Measurements from ENCODE around the gene FXN.
"Not testable (repeated sequence)": the region's sequence is repeated elsewhere in the genome, so short reads cannot be mapped to it uniquely, and the experiment has no call there.

Gene FXN

DNA sequence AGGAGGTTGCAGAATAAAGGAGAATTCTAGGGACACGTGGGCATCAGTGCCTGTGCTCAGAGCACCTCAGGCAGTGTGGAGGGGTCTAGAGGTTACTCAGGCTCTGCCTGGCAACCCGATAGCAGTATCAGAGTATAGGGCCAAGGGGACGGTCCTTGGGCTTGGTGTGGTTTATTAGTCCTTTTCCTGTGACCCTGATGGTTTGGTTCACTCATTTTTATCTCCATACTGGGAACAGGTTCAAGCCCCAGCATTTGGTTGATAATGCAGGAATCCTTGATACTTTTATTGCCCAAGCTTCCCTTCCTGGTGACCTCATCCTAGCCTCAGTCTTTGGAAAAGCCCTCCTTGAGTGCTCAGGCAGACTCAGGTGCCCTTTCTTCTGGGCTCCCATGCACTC is 35.5 kb downstream of the FXN start:
- DNase-seq: no peak

DNA sequence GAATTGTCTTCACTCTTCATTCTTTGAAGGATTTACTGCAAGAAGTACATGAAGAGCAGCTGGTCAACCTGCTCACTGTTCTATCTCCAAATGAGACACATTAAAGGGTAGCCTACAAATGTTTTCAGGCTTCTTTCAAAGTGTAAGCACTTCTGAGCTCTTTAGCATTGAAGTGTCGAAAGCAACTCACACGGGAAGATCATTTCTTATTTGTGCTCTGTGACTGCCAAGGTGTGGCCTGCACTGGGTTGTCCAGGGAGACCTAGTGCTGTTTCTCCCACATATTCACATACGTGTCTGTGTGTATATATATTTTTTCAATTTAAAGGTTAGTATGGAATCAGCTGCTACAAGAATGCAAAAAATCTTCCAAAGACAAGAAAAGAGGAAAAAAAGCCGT is 37.6 kb downstream of the FXN start:
- no peak for DNase-seq

DNA sequence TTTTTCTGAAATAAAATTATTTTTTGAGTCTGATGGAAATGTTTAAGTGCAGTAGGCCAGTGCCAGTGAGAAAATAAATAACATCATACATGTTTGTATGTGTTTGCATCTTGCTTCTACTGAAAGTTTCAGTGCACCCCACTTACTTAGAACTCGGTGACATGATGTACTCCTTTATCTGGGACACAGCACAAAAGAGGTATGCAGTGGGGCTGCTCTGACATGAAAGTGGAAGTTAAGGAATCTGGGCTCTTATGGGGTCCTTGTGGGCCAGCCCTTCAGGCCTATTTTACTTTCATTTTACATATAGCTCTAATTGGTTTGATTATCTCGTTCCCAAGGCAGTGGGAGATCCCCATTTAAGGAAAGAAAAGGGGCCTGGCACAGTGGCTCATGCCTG is 39.2 kb downstream of the FXN start:
- DNase-seq: no peak

DNA sequence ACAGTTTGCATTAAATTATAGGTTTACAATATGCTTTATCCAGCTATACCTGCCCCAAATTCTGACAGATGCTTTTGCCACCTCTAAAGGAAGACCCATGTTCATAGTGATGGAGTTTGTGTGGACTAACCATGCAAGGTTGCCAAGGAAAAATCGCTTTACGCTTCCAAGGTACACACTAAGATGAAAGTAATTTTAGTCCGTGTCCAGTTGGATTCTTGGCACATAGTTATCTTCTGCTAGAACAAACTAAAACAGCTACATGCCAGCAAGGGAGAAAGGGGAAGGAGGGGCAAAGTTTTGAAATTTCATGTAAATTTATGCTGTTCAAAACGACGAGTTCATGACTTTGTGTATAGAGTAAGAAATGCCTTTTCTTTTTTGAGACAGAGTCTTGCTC is 41.0 kb downstream of the FXN start:
- no peak for DNase-seq

DNA sequence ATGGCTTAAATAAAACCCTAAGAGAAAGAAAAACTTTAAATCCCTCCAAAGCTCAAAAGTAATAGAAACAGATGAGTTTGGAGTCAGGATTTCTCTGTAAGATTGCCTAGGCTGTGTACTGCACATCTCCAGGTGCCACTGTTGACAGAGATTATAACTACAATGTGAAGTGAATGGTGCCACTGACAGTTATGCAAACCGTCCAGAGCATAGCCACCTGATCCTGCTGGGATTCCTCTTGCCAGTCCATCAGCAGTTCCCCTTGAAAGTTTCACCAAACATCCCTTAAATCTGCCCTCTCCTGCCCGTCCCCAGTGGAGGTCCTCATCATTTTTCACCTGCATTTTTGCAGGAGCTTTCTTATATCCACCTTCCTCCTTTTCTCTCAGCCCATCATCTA is 42.5 kb downstream of the FXN start:
- no peak for DNase-seq

DNA sequence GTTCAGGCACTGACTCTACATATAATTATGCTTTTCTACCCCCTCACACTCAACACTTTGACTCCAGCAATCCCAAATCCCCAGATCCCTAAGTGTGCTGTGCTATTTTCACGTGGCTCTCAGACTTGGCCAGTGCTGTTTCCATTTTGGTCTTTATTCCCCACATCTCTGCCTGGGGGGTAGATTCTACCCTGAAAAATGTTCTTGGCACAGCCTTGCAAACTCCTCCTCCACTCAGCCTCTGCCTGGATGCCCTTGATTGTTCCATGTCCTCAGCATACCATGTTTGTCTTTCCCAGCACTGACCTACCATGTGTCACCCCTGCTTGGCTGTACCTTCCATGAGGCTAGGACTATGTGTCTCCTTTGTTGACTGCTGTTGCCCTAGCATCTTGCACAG is 43.0 kb downstream of the FXN start:
- no peak for DNase-seq

DNA sequence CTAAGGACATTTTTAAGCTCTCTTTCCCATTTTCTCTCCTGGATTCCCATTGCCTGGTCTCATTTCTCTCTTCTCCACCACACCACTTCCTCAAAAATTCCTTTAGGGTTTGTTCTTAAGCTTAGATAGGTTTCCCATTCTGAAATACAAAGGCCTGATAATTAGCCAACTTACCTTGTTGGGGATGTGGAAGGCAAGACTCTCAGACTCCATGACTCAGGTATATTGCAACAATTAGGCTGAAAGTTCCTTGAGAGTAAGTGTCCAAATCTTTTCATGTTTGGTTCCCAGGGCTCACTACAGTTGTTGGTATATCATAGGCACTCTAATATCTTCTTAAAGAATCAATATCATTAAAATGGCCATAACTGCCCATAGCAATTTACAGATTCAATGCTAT is 43.6 kb downstream of the FXN start:
- DNase-seq: no peak

DNA sequence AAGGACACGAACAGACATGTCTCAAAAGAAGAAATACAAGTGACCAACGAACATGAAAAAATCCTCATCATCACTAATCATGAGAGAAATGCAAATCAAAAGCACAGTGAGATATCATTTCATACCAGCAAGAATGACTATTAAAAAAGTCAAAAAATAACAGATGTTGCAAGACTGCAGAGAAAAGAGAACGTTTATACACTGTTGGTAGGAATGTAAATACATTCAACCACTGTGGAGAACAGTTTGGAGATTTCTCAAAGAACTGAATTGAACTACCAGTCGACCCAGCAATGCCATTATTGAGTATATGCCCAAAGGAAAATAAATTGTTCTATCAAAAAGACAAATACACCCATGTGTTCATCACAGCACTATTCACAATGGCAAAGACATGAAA is 45.7 kb downstream of the FXN start:
- no peak for DNase-seq

DNA sequence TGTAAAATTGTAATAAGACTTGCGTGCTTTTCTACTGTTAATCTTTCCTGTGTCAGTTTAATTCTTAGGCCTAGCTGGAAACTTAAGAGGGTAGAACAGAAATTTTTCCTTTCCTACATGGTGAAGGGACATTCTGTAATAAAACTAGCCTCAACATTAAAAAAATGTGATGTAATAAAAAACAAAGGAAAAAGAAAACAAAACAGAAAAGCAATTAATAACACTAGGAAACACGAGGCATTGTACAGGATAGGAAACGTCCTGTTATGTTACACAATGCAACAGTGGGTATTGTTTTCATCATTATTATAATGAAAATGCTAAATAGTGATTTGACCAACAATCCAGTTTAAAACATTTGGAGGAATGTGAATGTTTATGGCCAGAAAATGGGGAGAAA is 47.8 kb downstream of the FXN start:
- no peak for DNase-seq

DNA sequence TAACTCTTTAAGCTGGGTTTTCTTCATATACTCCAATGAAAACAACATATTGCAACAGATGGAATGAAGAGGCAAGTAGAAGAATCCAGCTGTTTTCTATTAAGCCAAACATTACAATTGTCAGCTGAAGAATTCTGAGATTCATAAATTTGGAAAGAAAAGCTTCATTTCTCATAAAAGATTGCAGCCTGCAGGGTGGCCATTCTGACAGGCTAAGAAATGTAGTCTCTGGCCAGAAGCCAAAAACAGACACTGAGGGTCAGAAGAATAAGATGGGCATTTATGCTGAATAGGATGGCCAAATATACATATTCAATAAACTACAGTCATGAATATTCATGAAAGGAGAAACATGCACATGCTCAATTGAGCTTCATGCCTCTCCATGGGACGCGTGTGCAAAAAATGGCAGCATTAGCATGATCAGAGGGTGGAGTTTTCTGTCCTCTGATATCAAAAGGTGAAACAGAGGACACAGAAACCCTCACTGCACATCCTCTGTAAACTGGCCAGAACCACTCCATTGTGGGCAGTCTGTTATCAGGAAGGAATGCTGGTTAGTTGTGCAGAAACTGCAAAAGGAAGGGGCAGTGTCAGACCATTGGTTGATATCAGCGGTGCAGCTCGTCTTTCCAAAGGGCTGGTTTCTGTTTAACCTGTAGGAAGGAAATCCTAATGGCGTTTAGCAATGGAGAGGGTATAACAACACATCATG is 50.2 kb downstream of the FXN start:
- no peak for DNase-seq

DNA sequence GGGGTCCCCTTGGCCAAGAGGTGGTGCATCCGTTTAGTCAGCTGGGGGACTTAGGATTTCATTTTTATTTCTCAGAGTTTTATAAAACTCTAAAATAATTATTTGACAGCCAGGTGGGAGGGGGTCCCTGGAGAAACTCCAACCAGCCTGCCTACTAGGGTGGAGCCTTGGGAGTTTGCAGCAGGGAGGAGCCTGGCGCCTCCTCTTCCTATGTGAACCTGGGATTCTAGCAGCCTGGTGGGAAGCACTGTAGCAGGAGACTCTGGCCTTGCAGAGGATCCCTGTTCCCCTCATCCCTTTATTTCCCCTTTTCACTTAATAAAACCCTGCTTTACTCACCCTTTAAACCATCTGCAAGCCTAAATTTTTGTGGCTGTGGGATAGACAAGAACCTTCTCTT is 50.8 kb downstream of the FXN start:
- DNase-seq: no peak

DNA sequence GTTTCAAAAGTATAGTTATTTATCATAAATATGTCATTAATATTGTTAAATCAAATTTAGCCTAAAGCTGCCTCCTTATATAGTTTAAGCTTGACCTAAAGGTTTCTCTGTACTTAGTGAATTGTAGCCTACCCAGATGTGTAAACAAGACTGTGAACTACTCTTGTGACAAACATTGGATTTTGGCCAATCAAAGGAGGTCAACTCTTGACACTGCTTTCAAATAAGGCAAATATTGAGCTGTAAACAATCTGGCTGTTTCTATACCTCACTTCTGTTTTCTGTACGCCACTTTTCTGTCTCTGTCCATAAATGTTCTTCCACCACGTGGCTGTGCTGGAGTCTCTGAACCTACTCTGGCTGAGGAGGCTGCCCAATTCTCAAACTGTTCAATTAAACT is 51.2 kb downstream of the FXN start:
- DNase-seq: no peak

DNA sequence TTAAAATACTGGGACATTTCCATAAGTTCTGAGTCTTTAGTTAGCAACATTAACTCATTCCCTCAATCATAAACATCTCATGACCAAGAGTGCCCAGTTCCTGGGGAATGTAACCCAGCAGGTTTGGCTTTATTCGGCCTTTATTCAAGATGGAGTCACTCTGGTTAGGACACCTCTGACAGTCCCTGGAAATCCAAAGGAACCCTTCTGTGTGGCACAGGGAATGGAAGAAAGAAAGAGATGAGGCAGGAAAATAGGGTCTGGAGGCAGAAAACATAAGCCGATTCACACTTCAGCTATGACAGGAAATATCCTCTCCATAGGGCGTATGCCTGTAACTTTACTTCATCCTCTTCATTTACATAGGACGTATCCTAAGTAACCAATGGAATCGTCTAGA is 53.5 kb downstream of the FXN start:
- no peak for DNase-seq

DNA sequence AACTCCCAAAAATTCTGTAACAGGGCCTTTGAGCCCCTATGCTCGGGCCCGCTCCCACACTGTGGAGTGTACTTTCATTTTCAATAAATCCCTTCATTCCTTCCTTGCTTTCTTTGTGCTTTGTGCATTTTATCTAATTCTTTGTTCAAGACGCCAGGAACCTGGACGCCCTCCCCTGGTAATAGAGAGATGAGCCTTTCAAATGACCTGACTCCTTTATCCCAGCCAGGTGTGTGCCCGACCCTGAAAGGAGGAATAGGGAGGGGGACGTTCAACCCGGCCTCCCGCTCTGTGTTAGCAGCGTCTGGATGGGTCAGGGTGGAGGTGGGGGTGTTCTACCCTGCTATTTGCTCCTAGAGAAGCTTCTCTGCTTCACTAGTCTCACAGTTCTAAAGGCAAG is 53.9 kb downstream of the FXN start:
- no peak for DNase-seq

DNA sequence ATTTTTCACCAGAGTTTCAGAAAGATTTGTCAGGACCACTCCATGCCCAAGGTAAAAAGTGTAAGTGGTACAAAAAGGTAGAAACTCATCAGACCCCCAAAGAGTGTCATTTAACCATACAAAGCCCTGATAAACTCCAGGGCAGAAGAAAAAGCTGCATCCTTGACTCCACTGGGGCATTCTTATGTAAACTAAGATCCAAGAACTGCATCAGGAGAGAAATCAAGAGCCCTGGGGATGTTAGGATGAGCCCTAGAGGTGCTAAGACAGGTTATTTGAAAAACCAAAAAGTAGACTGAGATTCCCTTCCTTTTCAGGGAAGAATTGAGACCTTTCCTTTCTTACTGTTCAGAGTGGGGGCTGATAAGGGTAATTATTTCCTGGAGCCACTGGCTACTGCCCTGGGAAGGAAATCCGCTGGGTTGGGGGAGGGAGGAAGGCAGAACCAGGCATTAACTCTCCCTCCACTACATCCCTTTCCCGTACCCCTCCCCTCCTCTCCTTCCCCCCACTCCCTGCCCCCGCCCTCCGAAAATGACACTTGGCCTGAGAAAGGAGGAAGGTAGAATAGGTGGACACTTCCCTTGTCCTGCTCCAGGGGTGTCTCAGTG is 54.7 kb downstream of the FXN start:
- DNase-seq: no peak

DNA sequence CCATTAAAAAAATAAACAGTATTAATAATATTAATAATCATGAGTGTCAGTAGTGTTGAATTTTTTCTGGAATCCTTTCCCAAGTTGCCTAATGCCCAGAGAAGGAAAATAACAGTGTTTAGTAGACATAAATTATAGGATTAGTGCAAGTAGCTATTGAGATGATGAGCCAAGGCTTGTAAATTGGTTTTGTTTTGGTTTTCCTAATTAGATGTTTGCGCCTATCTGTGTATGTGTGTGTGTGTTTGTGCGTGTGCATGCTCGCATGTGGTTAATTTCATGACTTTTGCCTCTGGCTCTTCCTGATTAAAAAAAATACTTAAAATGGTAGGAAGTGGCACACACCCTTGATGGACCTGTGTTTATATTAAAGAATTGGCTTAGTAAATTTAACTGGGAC is 55.4 kb downstream of the FXN start:
- no peak for DNase-seq

DNA sequence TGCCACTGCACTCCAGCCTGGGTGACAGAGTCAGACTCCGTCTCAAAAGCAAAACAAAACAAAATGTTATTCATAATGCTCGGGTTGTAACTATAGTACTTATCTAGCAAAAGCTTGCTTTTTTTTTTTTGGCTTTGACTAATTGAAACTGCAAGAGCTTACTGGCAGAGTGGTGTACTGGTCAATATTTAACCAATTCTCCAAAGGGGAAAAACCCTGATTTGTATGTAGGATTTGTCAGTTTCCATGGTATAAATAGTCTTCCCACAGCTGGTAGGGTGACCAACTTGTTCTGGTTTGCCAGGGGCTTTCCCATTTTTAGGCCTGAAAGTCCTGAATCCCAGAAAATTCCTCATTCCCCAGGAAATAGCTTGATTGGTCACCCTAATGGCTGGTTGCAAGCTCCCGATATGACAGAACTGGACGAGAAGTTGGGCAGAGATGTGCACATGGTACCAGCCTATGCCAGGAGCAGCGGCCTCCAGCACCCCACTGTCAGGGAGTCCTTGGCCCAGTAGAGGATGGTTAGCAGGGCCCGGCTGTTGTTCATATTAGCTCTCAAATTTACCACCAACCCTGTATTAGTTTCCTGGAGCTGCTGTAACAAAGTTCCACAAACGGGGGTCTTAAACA is 58.0 kb downstream of the FXN start:
- no peak for DNase-seq

DNA sequence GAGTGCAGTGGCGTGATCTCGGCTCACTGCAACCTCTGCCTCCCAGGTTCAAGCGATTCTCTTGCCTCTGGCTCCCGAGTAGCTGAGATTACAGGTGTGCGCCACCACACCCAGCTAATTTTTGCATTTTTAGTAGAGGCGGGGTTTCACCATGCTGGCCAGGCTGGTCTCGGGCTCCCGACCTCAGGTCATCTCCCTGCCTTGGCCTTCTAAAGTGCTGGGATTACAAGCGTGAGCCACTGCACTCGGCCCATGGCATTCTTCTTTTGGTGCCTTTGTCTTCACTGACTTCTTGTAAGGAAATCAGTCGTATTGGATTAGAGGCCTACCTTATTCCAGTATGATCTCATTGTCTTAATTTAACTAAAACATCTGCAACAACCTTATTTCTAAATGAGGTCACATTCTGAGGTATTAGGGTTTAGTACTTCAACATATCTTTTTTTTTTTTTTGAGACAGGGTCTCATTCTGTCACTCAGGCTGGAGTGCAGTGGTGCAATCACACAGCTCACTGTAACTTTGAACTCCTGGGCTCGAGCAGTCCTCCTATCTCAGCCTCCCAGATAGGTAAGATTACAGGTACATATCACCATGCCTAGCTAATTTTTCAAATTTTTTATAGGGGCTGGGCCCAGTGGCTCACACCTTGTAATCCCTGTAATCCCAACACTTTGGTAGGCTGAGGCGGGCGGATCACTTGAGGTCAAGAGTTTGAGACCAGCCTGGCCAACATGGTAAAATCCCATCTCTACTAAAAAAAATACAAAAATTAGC is 59.0 kb downstream of the FXN start:
- DNase-seq: not testable (repeated sequence)

DNA sequence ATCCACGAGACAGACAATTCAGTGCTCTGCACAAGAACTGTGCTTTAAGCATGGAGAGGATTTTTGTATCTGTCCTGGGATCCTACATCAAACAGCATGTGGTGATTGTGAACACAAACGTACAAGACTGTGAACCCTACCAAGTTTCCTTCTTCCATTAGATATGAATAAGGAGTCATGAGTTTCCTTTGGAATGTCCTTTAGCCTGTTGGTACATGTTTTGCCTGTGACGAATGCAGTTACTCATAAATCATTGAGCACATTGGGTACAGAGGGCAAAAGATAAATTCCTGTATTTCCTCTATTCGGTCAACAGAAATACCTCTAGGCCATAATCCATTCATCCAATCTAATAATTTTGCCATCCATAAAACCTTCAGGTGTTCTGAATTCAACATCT is 61.5 kb downstream of the FXN start:
- no peak for DNase-seq

DNA sequence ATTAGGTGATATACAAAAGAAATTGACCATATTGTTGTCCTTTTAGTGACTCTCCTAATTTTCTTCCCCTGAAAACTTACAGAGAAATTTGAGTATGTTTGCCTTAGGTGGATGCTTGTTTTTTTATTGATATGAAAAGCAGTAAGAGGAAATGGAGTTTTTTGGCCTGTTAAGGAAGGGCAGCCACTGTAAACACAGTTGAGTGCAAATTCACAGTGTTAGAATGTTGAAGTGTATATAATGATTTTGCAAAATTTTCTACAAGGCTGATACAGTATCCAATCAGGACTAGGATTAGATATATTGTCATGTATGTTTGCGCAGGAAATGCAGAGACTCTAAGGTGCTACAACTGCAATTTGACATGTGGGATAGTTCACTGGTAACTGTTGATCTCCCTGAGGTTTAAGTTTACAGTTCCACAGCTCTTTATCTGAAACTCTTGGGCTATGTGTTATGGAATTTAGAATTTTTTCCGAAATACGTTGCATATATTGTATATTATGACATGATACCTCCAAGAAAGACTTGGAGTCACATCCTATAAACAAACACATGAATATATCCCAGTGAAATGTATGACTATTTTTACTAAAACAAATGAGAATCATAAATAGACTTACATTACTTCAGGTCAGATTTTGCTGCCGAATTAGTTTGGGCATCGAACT is 62.5 kb downstream of the FXN start:
- DNase-seq: no peak

DNA sequence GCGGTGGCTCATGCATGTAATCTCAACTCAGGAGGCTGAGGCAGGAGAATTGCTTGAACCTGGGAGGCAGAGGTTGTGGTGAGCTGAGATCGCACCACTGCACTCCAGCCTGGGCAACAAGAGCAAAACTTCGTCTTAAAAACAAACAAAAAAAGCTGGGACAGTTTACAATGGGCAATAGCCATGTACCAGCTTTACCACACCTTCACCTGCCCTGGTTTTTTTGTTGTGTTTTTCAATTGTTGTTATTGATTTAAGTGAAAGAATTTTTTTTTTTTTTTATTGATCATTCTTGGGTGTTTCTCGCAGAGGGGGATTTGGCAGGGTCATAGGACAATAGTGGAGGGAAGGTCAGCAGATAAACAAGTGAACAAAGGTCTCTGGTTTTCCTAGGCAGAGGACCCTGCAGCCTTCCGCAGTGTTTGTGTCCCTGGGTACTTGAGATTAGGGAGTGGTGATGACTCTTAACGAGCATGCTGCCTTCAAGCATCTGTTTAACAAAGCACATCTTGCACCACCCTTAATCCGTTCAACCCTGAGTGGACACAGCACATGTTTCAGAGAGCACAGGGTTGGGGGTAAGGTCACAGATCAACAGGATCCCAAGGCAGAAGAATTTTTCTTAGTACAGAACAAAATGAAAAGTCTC is 67.9 kb downstream of the FXN start:
- DNase-seq: not testable (repeated sequence)

DNA sequence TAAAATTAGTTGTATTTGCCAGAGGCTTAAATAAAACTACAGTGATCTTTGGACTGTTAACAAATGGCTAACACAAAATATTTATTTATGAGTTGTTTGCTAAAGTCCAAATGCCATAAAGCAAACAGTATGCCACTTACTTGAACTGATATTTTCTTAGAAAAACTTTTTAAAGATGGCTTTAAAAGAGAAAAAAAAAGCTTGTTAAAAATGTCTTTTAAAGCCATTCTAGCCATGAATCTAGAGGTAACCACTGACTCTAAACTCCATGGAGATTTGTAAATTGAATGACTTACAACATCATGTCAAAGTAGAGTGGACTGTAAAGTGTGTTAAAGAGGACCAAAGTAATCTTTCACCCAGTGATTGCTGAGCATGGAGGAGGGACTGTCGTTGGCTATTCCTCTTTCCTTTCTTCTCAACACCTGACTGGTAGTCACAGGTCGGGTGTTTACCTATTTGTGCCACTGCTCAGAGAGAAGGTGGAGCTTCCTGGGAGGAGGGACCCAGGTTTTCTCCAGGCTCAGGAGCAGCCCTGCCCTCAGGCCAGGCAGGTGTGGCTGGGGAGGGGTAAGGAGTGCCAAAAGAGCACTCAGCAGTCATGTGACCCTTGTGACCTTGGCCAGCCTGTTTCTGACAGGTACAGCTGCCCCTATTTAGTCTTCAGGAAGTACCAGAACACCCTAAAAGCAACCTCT is 69.4 kb downstream of the FXN start:
- no peak for DNase-seq

Data from CD4-positive, alpha-beta T cell treated with Interleukin-4 for 1 hour (primary cell).